Neural progenitor cell (in vitro differentiated cells): ENCODE data around the gene TRPM6.

Experiments used
- EZH2 ChIP-seq: fragments of 200-600 bp; sonication (generic); IDR thresholded peaks from 2 replicates; pipeline ENCODE4 v1.6.1; 2017; ENCODE audit warnings: antibody characterized with exemption, mild to moderate bottlenecking, moderate library complexity
- EZH2phosphoT487 ChIP-seq: fragments of 200-600 bp; sonication (generic); IDR thresholded peaks from 2 replicates; pipeline ENCODE4 v1.6.1; 2017; ENCODE audit warnings: antibody characterized with exemption
- TF ChIP-seq, protein P1 (sequence below): fragments of 200-600 bp; sonication (generic); IDR thresholded peaks from 2 replicates; pipeline ENCODE4 v1.5.1; 2017; ENCODE audit warnings: antibody characterized with exemption, mild to moderate bottlenecking

GRCh38 chr9:74773886-74774479, 113.7 kb downstream of the TRPM6 start:
- TF ChIP-seq, protein P1, sequence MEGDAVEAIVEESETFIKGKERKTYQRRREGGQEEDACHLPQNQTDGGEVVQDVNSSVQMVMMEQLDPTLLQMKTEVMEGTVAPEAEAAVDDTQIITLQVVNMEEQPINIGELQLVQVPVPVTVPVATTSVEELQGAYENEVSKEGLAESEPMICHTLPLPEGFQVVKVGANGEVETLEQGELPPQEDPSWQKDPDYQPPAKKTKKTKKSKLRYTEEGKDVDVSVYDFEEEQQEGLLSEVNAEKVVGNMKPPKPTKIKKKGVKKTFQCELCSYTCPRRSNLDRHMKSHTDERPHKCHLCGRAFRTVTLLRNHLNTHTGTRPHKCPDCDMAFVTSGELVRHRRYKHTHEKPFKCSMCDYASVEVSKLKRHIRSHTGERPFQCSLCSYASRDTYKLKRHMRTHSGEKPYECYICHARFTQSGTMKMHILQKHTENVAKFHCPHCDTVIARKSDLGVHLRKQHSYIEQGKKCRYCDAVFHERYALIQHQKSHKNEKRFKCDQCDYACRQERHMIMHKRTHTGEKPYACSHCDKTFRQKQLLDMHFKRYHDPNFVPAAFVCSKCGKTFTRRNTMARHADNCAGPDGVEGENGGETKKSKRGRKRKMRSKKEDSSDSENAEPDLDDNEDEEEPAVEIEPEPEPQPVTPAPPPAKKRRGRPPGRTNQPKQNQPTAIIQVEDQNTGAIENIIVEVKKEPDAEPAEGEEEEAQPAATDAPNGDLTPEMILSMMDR, result peak; percentile 98
- TF ChIP-seq EZH2phosphoT487 (no peak), EZH2 (no peak)
